ENCODE data around the gene PI4KA. TPM values are rescaled to one million over a fixed set of nuclear protein-coding genes. Genes with fewer than 3 reads are reported as not detected.
"Not testable (repeated sequence)": the region's sequence is repeated elsewhere in the genome, so short reads cannot be mapped to it uniquely, and the experiment has no call there.

PI4KA gene
- total RNA-seq, 2 experiments from 2014 or later = 46.9 to 95.7 TPM

DNA sequence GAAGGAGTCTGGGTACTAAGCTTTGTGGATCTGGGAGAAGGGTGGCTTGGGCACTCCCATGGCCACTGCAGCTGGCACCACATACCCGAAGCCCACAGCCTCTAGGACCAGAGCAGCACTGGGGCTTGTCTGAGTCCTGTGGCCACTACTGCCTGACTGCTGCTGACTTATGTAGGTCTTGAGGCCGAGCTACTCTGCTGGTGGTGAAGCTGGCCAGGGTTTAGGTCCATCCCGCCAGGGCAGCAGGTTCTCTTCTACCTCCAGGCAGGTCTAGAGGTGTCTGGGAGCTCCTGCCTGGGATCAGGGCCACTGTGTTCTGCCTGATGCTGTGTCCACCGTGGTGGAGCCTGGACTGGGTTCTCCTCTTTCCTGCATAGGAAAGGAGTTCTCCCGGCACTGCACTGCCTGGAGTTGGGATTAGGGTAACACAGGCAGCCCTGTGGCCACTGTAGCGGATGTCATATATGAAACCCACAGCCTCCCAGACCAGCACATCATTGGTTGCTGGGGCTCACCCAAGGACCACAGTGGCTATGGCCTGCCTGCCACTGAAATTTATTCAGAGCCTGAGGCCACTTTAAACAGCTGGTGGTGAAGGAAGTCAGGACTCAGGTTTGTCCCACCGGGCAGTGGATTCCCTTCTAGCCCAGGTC lies 194.5 kb downstream of the PI4KA start:
- no peaks in the 10 kb centered on the region for H3K79me2 ChIP-seq (ENCODE audit: insufficient read depth, low read depth, low read length)
- no TSS peak for BruUV-seq (replicated peaks)
- no peaks in the 10 kb centered on the region for H4K20me1 ChIP-seq (ENCODE audit: insufficient read depth, low read length)
- no peak for DNase-seq (ENCODE audit: low spot score)
- no peak overlapping the region for H2AFZ ChIP-seq (ENCODE audit: low read length)
- H3K4me1 ChIP-seq (ENCODE audit: insufficient read depth, low read length, poor library complexity, severe bottlenecking) = no peaks in the 10 kb centered on the region
- no peaks in the 10 kb centered on the region for H3K36me3 ChIP-seq (ENCODE audit: insufficient read depth, low read length)
- ChIA-PET CTCF (ENCODE audit: unreplicated experiment) (no interaction called here), POLR2A (no interaction called here)
- H3K9me2 ChIP-seq (ENCODE audit: insufficient read depth, low read length) = no peaks in the 10 kb centered on the region
- intact Hi-C loops (cut with micrococcal nuclease; ENCODE audit: unreplicated experiment) = no loop called here
- H3K4me2 ChIP-seq (ENCODE audit: low read length) = no peak overlapping the region
- H3K4me3 ChIP-seq (ENCODE audit: low read depth, low read length, poor library complexity, severe bottlenecking) = no peak overlapping the region
- no peaks in the 10 kb centered on the region for H3K9me3 ChIP-seq (ENCODE audit: low read length)
- no peak overlapping the region for H3K27ac ChIP-seq (ENCODE audit: low read depth, low read length, poor library complexity, severe bottlenecking)
- TF ChIP-seq, protein P1, sequence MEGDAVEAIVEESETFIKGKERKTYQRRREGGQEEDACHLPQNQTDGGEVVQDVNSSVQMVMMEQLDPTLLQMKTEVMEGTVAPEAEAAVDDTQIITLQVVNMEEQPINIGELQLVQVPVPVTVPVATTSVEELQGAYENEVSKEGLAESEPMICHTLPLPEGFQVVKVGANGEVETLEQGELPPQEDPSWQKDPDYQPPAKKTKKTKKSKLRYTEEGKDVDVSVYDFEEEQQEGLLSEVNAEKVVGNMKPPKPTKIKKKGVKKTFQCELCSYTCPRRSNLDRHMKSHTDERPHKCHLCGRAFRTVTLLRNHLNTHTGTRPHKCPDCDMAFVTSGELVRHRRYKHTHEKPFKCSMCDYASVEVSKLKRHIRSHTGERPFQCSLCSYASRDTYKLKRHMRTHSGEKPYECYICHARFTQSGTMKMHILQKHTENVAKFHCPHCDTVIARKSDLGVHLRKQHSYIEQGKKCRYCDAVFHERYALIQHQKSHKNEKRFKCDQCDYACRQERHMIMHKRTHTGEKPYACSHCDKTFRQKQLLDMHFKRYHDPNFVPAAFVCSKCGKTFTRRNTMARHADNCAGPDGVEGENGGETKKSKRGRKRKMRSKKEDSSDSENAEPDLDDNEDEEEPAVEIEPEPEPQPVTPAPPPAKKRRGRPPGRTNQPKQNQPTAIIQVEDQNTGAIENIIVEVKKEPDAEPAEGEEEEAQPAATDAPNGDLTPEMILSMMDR (conservative IDR thresholded peaks at IDR 0.05; ENCODE audit: low read length) = no peak
- no peak for TF ChIP-seq EZH2phosphoT487 (IDR thresholded peaks at IDR 0.05; ENCODE audit: borderline replicate concordance, low read depth, low read length)

GRCh38 chr22:20663137-20663828 lies 195.3 kb downstream of the PI4KA start:
- no peak overlapping the region for H3K27ac ChIP-seq (ENCODE audit: low read depth, low read length, poor library complexity, severe bottlenecking)
- DNase-seq (ENCODE audit: low spot score) = no peak
- H4K20me1 ChIP-seq (ENCODE audit: insufficient read depth, low read length) = no peaks in the 10 kb centered on the region
- no peaks in the 10 kb centered on the region for H3K9me2 ChIP-seq (ENCODE audit: insufficient read depth, low read length)
- CTCF ChIA-PET (ENCODE audit: unreplicated experiment) = no interaction called here
- no peaks in the 10 kb centered on the region for H3K4me1 ChIP-seq (ENCODE audit: insufficient read depth, low read length, poor library complexity, severe bottlenecking)
- POLR2A ChIA-PET = no interaction called here
- intact Hi-C loops (cut with micrococcal nuclease; ENCODE audit: unreplicated experiment) = no loop called here
- TF ChIP-seq, protein P1 (conservative IDR thresholded peaks at IDR 0.05; ENCODE audit: low read length) = no peak
- TF ChIP-seq EZH2phosphoT487 (IDR thresholded peaks at IDR 0.05; ENCODE audit: borderline replicate concordance, low read depth, low read length) = no peak
- no peak overlapping the region for H3K4me3 ChIP-seq (ENCODE audit: low read depth, low read length, poor library complexity, severe bottlenecking)
- H3K4me2 ChIP-seq (ENCODE audit: low read length) = no peak overlapping the region
- no peaks in the 10 kb centered on the region for H3K36me3 ChIP-seq (ENCODE audit: insufficient read depth, low read length)
- no peaks in the 10 kb centered on the region for H3K79me2 ChIP-seq (ENCODE audit: insufficient read depth, low read depth, low read length)
- no TSS peak for BruUV-seq (replicated peaks)
- H3K9me3 ChIP-seq (ENCODE audit: low read length) = no peaks in the 10 kb centered on the region
- H2AFZ ChIP-seq (ENCODE audit: low read length) = no peak overlapping the region

DNA sequence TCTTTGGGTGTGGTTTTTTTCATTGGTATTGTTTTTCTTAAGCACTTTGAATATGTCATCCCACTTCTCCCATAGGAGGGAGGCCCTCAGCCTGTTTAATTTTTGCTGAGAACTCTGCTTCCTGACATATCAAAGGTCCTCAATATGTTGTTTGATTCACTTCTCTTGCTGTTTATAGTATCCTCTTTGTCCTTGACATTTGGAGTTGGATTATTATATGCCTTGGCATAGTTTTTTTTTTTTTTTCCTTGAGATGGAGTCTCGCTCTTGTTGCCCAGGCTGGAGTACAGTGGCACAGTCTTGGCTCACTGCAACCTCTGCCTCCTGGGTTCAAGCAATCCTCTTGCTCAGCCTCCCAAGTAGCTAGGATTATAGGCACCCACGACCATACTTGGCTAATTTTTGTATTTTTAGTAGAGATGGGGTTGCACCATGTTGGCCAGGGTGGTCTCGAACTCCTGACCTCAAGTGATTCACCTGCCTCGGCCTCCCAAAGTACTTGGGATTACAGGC lies 196.0 kb downstream of the PI4KA start:
- H3K4me3 ChIP-seq (ENCODE audit: low read depth, low read length, poor library complexity, severe bottlenecking); CTCF ChIA-PET (ENCODE audit: unreplicated experiment); POLR2A ChIA-PET: not testable (repeated sequence)

More for the DNA sequence above, 196.0 kb downstream of the PI4KA start:
- H3K36me3 ChIP-seq (ENCODE audit: insufficient read depth, low read length); intact Hi-C loops (cut with micrococcal nuclease; ENCODE audit: unreplicated experiment); H4K20me1 ChIP-seq (ENCODE audit: insufficient read depth, low read length); H3K4me2 ChIP-seq (ENCODE audit: low read length); BruUV-seq (replicated peaks); H3K4me1 ChIP-seq (ENCODE audit: insufficient read depth, low read length, poor library complexity, severe bottlenecking); H3K27ac ChIP-seq (ENCODE audit: low read depth, low read length, poor library complexity, severe bottlenecking); H3K9me3 ChIP-seq (ENCODE audit: low read length); H3K79me2 ChIP-seq (ENCODE audit: insufficient read depth, low read depth, low read length); DNase-seq (ENCODE audit: low spot score); H2AFZ ChIP-seq (ENCODE audit: low read length); H3K9me2 ChIP-seq (ENCODE audit: insufficient read depth, low read length): not testable (repeated sequence)

Measured in OCI-LY7 (cell line).